ENCODE data around the gene ANO2.
"Not testable (repeated sequence)": the region's sequence is repeated elsewhere in the genome, so short reads cannot be mapped to it uniquely, and the experiment has no call there.

Gene ANO2

DNA sequence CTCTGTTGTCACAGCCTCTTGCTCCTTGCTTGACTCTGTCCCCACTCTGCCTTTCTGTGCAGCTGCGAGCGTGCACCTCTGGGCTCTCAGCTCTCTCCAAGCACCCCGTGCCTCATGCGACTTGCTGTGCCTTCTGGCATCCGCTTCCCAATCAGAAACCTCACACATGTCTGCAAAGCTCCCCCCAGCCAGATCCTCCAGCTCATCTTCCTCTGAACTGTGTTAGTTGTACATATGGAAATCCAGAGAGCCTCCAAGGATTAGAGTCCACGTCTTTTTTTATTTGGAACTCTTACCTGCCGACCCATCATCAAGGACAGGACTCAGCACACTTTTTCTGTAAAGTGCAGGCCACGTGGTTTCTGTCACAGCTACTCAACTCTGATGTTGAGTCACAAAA is 70.5 kb downstream of the ANO2 start:
- TF ChIP-seq GATA1 (IDR thresholded peaks at IDR 0.05; ENCODE audit: low read depth, low read length): no peak
- TF ChIP-seq POLR2A (IDR thresholded peaks at IDR 0.05; ENCODE audit: low read length): no peak
- DNase-seq: no peak

DNA sequence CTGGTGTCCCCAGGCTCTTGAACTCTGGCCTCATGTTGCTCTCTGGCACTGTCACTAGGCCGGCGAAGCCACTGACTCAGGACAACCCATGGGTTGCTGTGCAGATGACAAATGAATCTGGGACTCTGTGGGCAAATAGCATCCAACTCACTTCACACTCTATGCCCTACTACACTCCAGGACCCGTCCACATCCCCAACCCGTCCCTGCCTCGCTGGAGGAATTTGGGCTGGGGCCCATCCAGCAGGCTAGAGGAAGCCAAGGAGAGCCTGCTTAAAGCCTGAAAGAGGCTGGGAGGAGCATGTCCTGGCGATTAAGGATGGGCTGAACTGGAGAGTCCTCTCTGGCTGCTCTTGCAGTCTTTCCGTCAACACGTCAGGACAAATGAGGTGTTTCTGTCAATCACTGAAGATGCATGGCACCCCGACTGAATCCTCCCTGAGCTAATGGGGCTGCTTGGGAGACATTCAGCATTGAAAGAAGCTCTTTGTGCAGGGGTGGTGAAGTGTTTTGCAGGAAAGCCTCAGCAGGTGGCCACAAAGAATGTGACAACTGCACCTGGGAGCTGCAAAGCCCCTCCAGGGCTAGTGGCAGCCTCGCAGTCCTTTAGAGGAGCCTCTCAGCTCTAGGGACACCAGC is 71.7 kb downstream of the ANO2 start:
- TF ChIP-seq POLR2A (IDR thresholded peaks at IDR 0.05; ENCODE audit: low read length): no peak
- no peak for TF ChIP-seq GATA1 (IDR thresholded peaks at IDR 0.05; ENCODE audit: low read depth, low read length)
- DNase-seq: no peak

DNA sequence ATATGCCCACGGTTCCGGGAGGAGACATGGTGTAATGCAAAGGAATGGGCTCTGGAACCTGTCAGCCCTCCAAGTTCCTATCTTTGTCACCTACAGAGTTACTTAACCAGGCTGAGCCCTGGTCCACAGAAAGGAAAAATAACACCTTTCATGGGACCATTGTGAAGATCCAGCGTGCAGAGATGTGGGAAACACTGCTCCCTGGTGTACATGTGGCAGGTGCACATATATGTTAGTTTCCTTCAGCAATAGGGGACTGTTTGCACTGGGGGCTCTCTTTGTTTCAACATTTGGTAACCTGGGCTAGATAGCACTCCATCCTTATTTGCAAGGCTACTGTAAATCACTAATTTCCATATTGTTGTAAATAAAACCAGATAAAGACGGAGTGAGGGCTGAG is 72.3 kb downstream of the ANO2 start:
- DNase-seq: peak in 1 of 2 experiments; percentile 2
- TF ChIP-seq POLR2A (IDR thresholded peaks at IDR 0.05; ENCODE audit: low read length): no peak
- no peak for TF ChIP-seq GATA1 (IDR thresholded peaks at IDR 0.05; ENCODE audit: low read depth, low read length)

DNA sequence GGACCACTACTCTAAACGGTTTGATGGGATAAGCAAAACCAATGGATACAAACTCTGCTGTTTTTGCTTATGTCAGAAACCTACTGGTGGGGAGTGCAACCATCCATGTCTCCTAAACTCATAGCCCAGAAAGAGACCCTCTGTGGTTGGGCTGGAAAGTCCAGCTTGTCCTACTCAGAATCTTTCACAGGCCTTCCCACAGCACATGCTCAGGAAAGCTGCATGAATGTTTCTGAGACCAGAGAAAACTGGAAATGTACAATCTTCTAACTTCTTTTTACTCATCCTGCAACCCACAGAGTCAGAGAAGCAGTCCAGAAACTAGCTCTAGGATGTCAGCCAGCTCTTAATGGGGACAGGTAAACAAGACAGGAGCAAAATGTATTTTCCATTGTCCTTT is 73.3 kb downstream of the ANO2 start:
- TF ChIP-seq GATA1 (IDR thresholded peaks at IDR 0.05; ENCODE audit: low read depth, low read length) (no peak), POLR2A (IDR thresholded peaks at IDR 0.05; ENCODE audit: low read length) (no peak)
- no peak for DNase-seq

DNA sequence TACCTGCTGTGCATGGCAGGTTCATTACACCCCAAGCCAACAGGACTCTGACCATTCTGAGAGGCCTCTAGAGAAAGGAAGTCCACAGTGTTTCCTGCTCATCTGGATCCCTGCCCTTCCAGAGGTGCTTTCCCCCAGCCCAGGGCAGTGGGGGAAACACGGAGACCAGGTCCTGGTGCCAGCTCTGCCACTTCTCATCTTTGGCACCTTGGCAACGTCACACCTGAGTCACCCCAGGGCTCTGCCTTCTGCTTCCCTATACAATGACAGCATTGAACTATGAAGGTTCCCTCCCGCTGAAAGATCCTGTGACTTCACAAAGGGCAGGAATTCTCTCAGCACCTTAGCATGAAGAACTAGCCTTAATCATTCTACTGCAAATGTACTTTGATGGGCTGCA is 74.9 kb downstream of the ANO2 start:
- TF ChIP-seq POLR2A (IDR thresholded peaks at IDR 0.05; ENCODE audit: low read length): no peak
- no peak for TF ChIP-seq GATA1 (IDR thresholded peaks at IDR 0.05; ENCODE audit: low read depth, low read length)
- DNase-seq: no peak

DNA sequence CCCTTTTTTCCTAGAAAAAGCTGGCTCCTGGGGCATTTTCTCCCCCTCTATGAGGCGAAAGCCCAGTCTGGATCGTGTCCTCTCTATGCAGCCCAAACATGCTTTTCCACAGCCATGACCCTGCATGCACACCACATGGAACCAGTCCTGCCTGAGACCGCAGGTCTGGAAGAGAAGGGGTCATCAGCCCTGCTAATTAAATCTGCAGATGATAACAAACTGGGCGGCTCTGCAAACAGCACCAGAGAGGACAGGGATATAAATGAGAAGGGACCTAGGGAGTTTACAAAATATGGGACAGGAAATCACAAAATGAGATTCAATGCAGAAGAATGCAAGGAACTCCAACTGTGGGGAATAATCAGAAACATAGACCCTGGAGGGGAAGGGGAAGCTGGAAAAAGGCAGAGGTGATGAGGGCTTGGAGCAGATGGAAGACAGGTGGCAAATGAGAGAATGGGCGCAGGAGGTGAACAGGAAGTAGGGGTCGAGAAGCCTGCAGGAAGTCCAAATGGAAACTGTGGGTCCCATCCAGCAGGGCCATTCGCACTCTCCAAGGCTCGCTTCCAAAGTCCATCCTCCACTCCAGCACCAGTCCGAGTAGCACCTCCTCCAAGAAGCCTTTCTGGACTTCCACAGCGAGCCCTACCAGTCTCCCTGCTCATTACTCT is 76.3 kb downstream of the ANO2 start:
- TF ChIP-seq POLR2A (IDR thresholded peaks at IDR 0.05; ENCODE audit: low read length) (no peak), GATA1 (IDR thresholded peaks at IDR 0.05; ENCODE audit: low read depth, low read length) (no peak)
- DNase-seq: no peak

DNA sequence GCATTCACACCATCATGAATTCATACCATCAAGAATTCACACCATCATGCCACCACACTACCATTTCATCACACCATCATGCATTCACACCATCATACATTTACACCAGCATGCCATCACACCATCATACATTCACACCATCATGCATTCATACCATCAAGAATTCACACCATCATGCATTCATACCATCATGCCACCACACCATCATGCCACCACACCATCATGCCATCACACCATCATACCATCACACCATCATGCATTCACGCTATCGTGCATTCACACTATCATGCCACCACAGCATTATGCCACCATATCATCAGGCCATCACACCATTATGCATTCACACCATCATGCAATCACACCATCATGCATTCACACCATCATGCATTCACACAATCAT is 79.7 kb downstream of the ANO2 start:
- no peak for DNase-seq
- TF ChIP-seq GATA1 (IDR thresholded peaks at IDR 0.05; ENCODE audit: low read depth, low read length): no peak
- TF ChIP-seq POLR2A (IDR thresholded peaks at IDR 0.05; ENCODE audit: low read length): no peak

DNA sequence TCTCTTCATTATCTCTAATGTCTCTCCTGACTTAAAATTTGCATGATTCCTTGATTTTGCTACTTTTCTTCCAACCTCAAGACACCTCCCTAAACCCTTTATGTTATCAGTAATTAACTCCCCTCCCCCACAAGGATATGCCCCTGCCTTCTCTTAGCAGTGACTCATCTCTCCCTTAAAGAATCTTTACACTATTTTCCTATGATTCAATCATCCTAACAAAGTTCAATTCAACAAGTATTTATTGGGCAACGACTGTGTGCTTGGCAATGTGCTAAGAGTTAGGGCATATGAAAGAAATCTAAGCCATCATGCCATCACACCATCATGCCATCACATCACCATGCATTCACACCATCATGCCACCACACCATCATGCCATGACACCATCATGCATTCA is 80.1 kb downstream of the ANO2 start:
- DNase-seq: no peak
- no peak for TF ChIP-seq GATA1 (IDR thresholded peaks at IDR 0.05; ENCODE audit: low read depth, low read length)
- TF ChIP-seq POLR2A (IDR thresholded peaks at IDR 0.05; ENCODE audit: low read length): no peak

DNA sequence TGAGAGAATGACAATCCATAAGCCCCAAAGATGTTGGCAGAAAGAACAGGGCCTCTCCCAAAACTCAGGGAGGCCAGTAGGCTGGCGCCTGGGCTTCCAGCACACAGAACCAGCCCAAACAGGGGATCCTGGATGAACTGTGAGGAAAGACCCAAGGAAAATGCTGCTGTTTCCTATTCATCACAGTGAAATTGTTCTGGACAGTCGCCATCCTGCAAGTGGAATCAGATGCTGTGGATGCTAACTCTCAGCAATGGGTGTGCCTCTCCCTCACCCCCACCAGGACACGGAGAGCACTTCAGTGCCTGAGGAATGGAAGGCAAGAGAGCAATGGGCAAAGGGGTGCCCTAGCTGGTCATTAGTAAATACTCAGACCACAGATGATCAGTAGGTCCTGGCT is 80.8 kb downstream of the ANO2 start:
- no peak for DNase-seq
- TF ChIP-seq POLR2A (IDR thresholded peaks at IDR 0.05; ENCODE audit: low read length) (no peak), GATA1 (IDR thresholded peaks at IDR 0.05; ENCODE audit: low read depth, low read length) (no peak)

DNA sequence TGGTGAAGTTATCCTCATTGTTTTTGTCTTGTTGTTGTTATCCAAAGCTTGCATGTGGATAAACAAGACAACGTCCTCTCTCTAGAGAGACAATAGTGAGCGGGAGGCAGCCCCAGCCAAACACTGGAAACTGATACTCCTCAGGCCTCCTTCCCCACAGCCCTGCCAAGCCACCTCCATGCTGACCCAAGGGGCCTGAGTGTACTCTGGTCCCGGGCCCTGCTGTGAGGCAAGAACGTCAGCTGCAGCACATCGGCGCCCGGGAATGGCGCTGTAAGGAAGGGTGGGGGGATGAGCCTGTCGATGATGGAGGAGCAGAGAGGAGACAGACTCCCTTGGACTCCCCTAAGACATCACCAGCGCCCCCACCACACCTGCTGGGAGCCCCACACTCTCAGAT is 83.6 kb downstream of the ANO2 start:
- DNase-seq: no peak
- TF ChIP-seq GATA1 (IDR thresholded peaks at IDR 0.05; ENCODE audit: low read depth, low read length) (no peak), POLR2A (IDR thresholded peaks at IDR 0.05; ENCODE audit: low read length) (no peak)

DNA sequence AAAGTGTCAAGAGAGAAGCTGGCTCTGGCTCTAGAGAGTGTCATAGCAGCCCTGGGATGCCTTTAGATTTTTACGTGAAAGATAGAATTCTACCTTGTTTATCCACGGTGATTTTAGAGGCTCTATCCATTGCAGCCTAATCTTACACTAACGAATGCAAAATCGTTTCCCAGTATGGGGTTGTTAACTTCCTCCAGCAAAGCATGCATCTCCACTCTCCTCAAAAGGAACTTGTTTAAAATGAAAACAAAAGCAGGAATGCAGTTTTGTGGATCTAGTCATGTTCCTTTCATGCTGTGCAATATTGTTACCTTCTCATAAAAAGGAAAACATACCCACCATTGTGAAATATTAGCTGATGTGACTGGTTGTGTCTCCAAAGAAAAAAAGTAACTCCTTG is 88.4 kb downstream of the ANO2 start:
- no peak for DNase-seq
- TF ChIP-seq GATA1 (IDR thresholded peaks at IDR 0.05; ENCODE audit: low read depth, low read length) (no peak), POLR2A (IDR thresholded peaks at IDR 0.05; ENCODE audit: low read length) (no peak)

DNA sequence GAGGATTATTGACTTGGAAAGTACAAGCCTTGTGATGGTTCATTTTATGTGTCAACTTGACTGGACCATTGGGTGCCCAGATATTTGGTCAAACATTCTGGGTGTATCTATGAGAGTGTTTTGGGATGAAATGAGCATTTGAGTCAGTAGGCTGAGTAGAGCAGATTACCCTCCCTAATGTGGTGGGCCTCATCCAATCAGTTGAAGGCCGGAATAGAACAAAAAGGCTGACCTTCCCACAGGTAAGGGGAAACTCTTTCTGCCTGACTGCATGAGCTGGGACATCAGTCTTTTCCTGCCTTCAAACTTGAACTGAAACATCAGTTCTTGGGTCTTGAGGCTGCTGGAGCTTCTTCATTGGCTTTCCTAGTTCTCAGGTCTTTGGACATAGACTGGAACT is 98.1 kb downstream of the ANO2 start:
- TF ChIP-seq POLR2A (IDR thresholded peaks at IDR 0.05; ENCODE audit: low read length) (no peak), GATA1 (IDR thresholded peaks at IDR 0.05; ENCODE audit: low read depth, low read length) (no peak)
- no peak for DNase-seq

DNA sequence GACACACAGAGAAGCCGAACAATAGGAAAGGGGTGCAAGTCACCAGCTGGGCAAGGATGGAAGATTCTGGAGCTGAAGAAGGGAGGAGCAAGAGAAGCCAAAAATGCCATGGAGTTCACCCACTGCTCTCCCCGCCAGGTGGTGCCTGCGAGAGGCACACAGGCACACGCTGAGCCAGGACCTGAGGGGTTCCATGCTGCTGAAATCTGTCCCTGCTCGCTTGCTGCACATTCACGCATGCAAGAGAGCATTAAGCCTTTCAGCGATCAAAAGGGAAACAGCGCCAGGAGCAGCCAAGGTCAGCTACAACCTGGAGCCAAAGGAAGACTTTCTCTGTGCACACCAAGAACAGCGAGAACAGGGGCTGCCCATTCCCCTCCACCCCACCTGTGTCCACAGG is 104.1 kb downstream of the ANO2 start:
- no peak for TF ChIP-seq GATA1 (IDR thresholded peaks at IDR 0.05; ENCODE audit: low read depth, low read length)
- no peak for DNase-seq

DNA sequence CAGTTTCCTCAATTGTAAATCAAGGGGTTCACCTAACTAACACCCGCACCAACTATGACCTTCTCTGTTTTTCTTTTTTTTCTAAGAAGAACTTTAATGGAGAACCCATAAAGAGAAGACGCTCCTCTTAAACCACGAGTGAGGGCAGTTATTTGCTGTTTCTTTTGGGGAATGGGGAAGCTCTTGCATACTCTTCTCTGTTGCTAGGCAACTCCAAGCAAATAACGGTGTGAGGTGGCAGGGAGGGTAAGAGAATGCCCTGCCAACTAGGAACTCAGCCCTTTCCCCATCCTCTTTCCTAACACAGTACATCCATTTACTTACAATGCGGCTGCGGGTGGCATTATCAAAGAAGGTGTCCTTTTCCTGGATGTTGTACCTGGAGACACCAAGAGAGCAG is 114.9 kb downstream of the ANO2 start:
- DNase-seq: no peak
- no peak for TF ChIP-seq GATA1 (IDR thresholded peaks at IDR 0.05; ENCODE audit: low read depth, low read length)
- no peak for TF ChIP-seq POLR2A (IDR thresholded peaks at IDR 0.05; ENCODE audit: low read length)

DNA sequence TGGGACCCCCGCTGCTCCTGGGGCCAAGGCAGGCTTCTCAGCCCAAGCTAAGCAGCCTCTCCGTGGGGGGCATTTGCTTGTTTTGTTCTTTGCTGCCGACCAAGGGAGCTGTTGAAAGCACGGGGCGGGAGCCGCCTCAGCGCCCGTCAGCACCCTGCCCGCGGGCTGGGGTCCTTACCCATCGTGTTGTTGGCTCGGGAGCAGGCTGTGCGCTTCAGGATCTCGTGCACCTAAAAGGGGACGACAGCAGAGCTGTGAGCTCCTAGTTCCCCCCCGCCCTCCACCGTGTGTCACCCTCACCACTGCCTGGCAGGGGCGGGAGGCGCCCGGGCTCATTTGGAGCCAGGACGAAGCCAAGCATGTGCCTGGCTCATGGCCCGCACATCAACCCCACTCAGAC is 117.5 kb downstream of the ANO2 start:
- no peak for DNase-seq
- no peak for TF ChIP-seq GATA1 (IDR thresholded peaks at IDR 0.05; ENCODE audit: low read depth, low read length)
- TF ChIP-seq POLR2A (IDR thresholded peaks at IDR 0.05; ENCODE audit: low read length): no peak

DNA sequence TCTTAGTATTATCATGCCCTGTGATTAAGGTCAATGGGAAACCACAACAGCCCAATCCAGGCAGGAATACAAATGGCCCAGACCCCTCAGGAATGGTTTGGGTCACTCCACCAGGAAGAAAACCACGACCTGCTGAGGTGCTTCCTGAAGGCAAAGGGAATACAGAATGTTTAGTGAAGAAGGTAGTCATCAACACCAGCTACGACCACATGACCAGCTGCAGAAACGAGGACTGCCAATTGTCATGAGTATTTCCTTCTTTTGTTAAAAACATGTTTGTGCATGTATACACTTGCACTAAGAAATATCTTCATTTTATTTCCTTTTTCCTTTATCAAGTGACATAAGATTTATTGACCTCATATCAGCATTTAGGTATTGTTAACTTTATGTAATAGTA is 119.3 kb downstream of the ANO2 start:
- DNase-seq: not testable (repeated sequence)

DNA sequence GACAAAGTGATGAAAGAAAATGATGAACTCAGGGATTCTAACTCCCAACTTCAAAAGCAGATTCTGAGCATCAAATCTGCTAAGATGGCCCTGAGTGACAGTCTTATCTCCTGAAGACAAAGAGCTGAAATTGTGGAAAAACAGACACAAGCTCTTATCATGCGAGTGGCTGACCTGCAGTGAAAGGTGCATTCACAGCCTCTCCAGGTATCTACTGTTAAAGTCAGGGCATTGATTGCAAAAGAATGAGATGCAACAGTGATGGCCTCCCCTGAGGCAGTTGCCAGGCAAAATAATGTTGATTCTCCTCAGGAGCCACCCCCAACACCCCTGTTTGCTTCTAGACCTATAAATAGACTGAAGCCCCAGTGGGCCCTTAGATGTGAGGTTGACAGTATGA is 126.2 kb downstream of the ANO2 start:
- DNase-seq: not testable (repeated sequence)
